HepG2 (cell line): ENCODE measurements around the gene DCDC2C. TPM values are rescaled to one million over a fixed set of nuclear protein-coding genes. Genes with fewer than 3 reads are reported as not detected.

ENCODE experiments used
- ATAC-seq: fragments of 200-7000 bp; cut with Tn5 transposase; 3 replicates; pipeline ENCODE4 v1.9.1; 2020; ENCODE audit warnings: mild to moderate bottlenecking, moderate library complexity
- BruUV-seq: library from RNA; stranded (reverse); fragments of 400-500 nt; replicated peaks from 2 replicates; lab custom pipeline; 2021; lab: Mats Ljungman, UMichigan
- CTCF ChIA-PET: fragments of 300-600 bp; formaldehyde crosslinking; extraction: SDS; loops from one replicate; lab custom pipeline; 2021; ENCODE audit warnings: low total read pairs, inconsistent platforms, low intra/inter-chr PET ratio; lab: Yijun Ruan, JAX
- POLR2A ChIA-PET: fragments of 350-600 bp; sonication (Branson Sonifier 250); formaldehyde crosslinking; loops from one replicate; lab custom pipeline; 2020; ENCODE audit warnings: antibody characterized with exemption, inconsistent platforms; lab: Yijun Ruan, JAX
- DNase-seq: peaks from one replicate; pipeline ENCODE4 v3.0.0-alpha.2; 2015; ENCODE audit warnings: low spot score
- FAIRE-seq: peaks from 3 replicates; lab custom pipeline; 2011; peaks lifted over from hg19 to GRCh38; lab: Jason Lieb, UNC
- H2AFZ ChIP-seq: one replicate; pipeline ENCODE4 v1.6.1; 2011; ENCODE audit warnings: low read length, inconsistent platforms
- H3K27ac ChIP-seq: fragments of 300-600 bp; 3 replicates; pipeline ENCODE4 v1.8.0; 2011; ENCODE audit warnings: mixed run types, mild to moderate bottlenecking, mixed read lengths, low read length, inconsistent platforms; ENCODE audit not compliant: insufficient read depth; ENCODE audit errors: extremely low read length
- H3K27me3 ChIP-seq, 2 experiments: fragments of 200-600 bp in 1 of 2; 2 replicates in 1 of 2; 3 replicates in 1 of 2; pipeline versions ENCODE4 v1.6.0 to v1.8.0; 2011; ENCODE audit warnings: low read length in 2 of 2, mild to moderate bottlenecking in 2 of 2, moderate library complexity in 2 of 2, inconsistent platforms in 1 of 2; ENCODE audit not compliant: insufficient read depth in 2 of 2, control insufficient read depth in 1 of 2
- H3K36me3 ChIP-seq, 2 experiments: fragments of 200-600 bp in 1 of 2; replicated peaks in 1 of 2; 2 replicates in 1 of 2; 3 replicates in 1 of 2; pipeline versions ENCODE4 v1.5.1 to v1.8.0; 2011; ENCODE audit warnings: low read length in 2 of 2, inconsistent platforms in 1 of 2; ENCODE audit not compliant: insufficient read depth in 2 of 2, control insufficient read depth in 1 of 2
- H3K4me1 ChIP-seq: 2 replicates; pipeline ENCODE4 v1.5.1; 2012; ENCODE audit warnings: low read length, inconsistent platforms; ENCODE audit not compliant: insufficient read depth
- H3K4me2 ChIP-seq: 2 replicates; pipeline ENCODE4 v1.6.0; 2011; ENCODE audit warnings: low read depth, low read length, inconsistent platforms
- H3K4me3 ChIP-seq, 3 experiments: fragments of 200-600 bp in 1 of 3; sonication (generic), shearing (Covaris generic) in 1 of 3; replicated peaks in 1 of 3; 2 replicates each; pipeline ENCODE4 v1.5.1; 2011 to 2016; ENCODE audit warnings: low read length in 3 of 3, inconsistent platforms in 2 of 3, low read depth in 2 of 3, mild to moderate bottlenecking in 2 of 3, control low read depth in 1 of 3, mixed read lengths in 1 of 3; ENCODE audit not compliant: insufficient read depth in 1 of 3
- H3K79me2 ChIP-seq: one replicate; pipeline ENCODE4 v1.6.1; 2011; ENCODE audit warnings: low read length, inconsistent platforms; ENCODE audit not compliant: insufficient read depth
- H3K9ac ChIP-seq: 2 replicates; pipeline ENCODE4 v1.6.0; 2011; ENCODE audit warnings: mild to moderate bottlenecking, low read depth, low read length, inconsistent platforms; ENCODE audit not compliant: insufficient read depth
- H3K9me3 ChIP-seq: 2 replicates; pipeline ENCODE4 v1.5.1; 2012; ENCODE audit warnings: mild to moderate bottlenecking, low read length
- H4K20me1 ChIP-seq: 2 replicates; pipeline ENCODE4 v1.6.0; 2011; ENCODE audit warnings: inconsistent platforms, mild to moderate bottlenecking, low read length, moderate library complexity; ENCODE audit not compliant: insufficient read depth
- MTA3 ChIP-seq: sonication (generic); formaldehyde crosslinking; IDR thresholded peaks from 2 replicates; pipeline ENCODE4 v1.4.0; 2020; ENCODE audit warnings: missing genetic modification reagents
- NR1H2 ChIP-seq: sonication (generic); formaldehyde crosslinking; IDR thresholded peaks from 2 replicates; pipeline ENCODE4 v1.8.1; 2022; ENCODE audit warnings: low read depth, missing genetic modification reagents, borderline replicate concordance
- ONECUT2 ChIP-seq: sonication (generic); formaldehyde crosslinking; IDR thresholded peaks from 2 replicates; pipeline ENCODE4 v1.4.0; 2020; ENCODE audit warnings: missing genetic modification reagents
- PHF8 ChIP-seq: sonication (generic); formaldehyde crosslinking; IDR thresholded peaks from 2 replicates; pipeline ENCODE4 v1.5.0; 2020; ENCODE audit warnings: missing genetic modification reagents
- RXRA ChIP-seq: sonication (generic); formaldehyde crosslinking; IDR thresholded peaks from 2 replicates; pipeline ENCODE4 v1.5.1; 2020; ENCODE audit warnings: missing genetic modification reagents
- SRSF4 ChIP-seq: fragments of 200-400 bp; formaldehyde crosslinking; IDR thresholded peaks from one replicate; pipeline ENCODE4 v1.6.1; 2018; ENCODE audit warnings: mild to moderate bottlenecking, low read depth, low read length, moderate library complexity; ENCODE audit not compliant: poor library complexity, severe bottlenecking
- YY1 ChIP-seq: IDR thresholded peaks from 2 replicates; pipeline ENCODE4 v1.6.1; 2011; ENCODE audit warnings: low read length, low read depth, moderate library complexity, mild to moderate bottlenecking; ENCODE audit not compliant: insufficient read depth, insufficient replicate concordance
- ZFYVE20 ChIP-seq: sonication (generic); formaldehyde crosslinking; IDR thresholded peaks from 2 replicates; pipeline ENCODE4 v1.8.0; 2023; ENCODE audit warnings: low read depth, mild to moderate bottlenecking, moderate library complexity, missing genetic modification reagents, borderline replicate concordance
- ZNF232 ChIP-seq: sonication (generic); formaldehyde crosslinking; IDR thresholded peaks from 2 replicates; pipeline ENCODE4 v1.4.0; 2020; ENCODE audit warnings: missing genetic modification reagents, borderline replicate concordance
- ZSCAN22 ChIP-seq: sonication (generic); formaldehyde crosslinking; IDR thresholded peaks from 2 replicates; pipeline ENCODE4 v1.4.0; 2020; ENCODE audit warnings: mild to moderate bottlenecking, missing genetic modification reagents
- ZSCAN25 ChIP-seq: sonication (generic); formaldehyde crosslinking; IDR thresholded peaks from 2 replicates; pipeline ENCODE4 v1.8.0; 2022; ENCODE audit warnings: mild to moderate bottlenecking, missing genetic modification reagents
- WGBS: methylation state at CpG from one replicate; pipeline ENCODE4 v1.1.6; 2017; ENCODE audit warnings: low lambda C conversion rate; 5-methylcytosine and 5-hydroxymethylcytosine counted together
- in situ Hi-C: cut with HindIII; loops from 2 replicates; pipeline ENCODE4 v1.10.0; 2017; ENCODE audit warnings: low pct_unique_long_range_greater_than_20kb; ENCODE audit not compliant: extremely low pct_ligation_motif_present
- intact Hi-C: fragments of 100-400 bp; cut with micrococcal nuclease; formaldehyde crosslinking; loops from one replicate; pipeline ENCODE4 v1.10.0; 2022; ENCODE audit not compliant: unreplicated experiment
- polyA plus RNA-seq, 8 experiments: library from polyadenylated mRNA; depleted of rRNA in 3 of 8; stranded (reverse) in 7 of 8; unstranded in 1 of 8; fragments of >200 nt; fragmentation: Illumina TruSeq in 4 of 8; extraction: Trizol in 4 of 8; gene quantifications; 2 replicates each; pipeline versions ENCODE4 v1.2.1 to v1.2.3, GENCODE V29; 2011 to 2016; ENCODE audit warnings: low read depth in 4 of 8, missing spikeins in 1 of 8, mixed read lengths in 1 of 8; ENCODE audit not compliant: insufficient read depth in 1 of 8
- total RNA-seq, 5 experiments: library from RNA; depleted of rRNA; stranded (reverse); fragments of >200 nt; fragmentation: Illumina TruSeq; extraction: Trizol; gene quantifications; 2 replicates each; pipeline ENCODE4 v1.2.3, GENCODE V29; 2016; ENCODE audit warnings: low read depth in 1 of 5

DCDC2C gene
- total and polyA plus RNA-seq, 2 of the 13 experiments (the other 11 are each of a cell fraction or from before 2014, with no cell fraction given) = not detected

- ChIA-PET CTCF (no interaction called here), POLR2A (no interaction called here)
- ATAC-seq = no peak
- Histone ChIP-seq H3K4me1 (no peaks in the 10 kb centered on the region), H3K9me3 (no peaks in the 10 kb centered on the region), H2AFZ (no peak overlapping the region), H3K79me2 (no peaks in the 10 kb centered on the region), H3K36me3 (no peaks in the 10 kb centered on the region), H3K27ac (no peak overlapping the region), H4K20me1 (no peaks in the 10 kb centered on the region), H3K4me2 (no peak overlapping the region), H3K9ac (no peak overlapping the region), H3K27me3 (peaks cover 2 to 32% of the 10 kb centered on the region in 2 experiments; a peak in 4 of 5 replicates), H3K4me3 (no peak overlapping the region)
- no peak for DNase-seq
- intact Hi-C loops = no loop called here
- 37% methylated on average over 13 of the region's 13 CpGs for WGBS
- in situ Hi-C loops = no loop called here
- BruUV-seq = no TSS peak
- FAIRE-seq = no peak
- no peak for TF ChIP-seq SRSF4
- TF ChIP-seq PHF8 (CRISPR knock-in tag) = no peak
- no peak for TF ChIP-seq ONECUT2 (CRISPR knock-in tag)
- no peak for TF ChIP-seq ZFYVE20
- TF ChIP-seq NR1H2 (CRISPR knock-in tag) = no peak
- no peak for TF ChIP-seq MTA3 (CRISPR knock-in tag)
- TF ChIP-seq RXRA (CRISPR knock-in tag) = no peak
- no peak for TF ChIP-seq ZSCAN22
- no peak for TF ChIP-seq ZNF232
- no peak for TF ChIP-seq ZSCAN25 (CRISPR knock-in tag)
- no peak for TF ChIP-seq YY1
These were observed 38.7 kb downstream of the DCDC2C start for GRCh38 chr2:3741867-3742602.
